Activated T-helper 9 cell treated with anti-CD3 and anti-CD28 coated beads, Interleukin-2, amount 50 U/mL, for 16 hours (primary cell): ENCODE results near the gene AKAP6.

Experiments used
- DNase-seq: peaks from one replicate; pipeline ENCODE4 v3.0.0-alpha.2; 2020; ENCODE audit warnings: low read depth

The AKAP6 gene

GRCh38 chr14:32478050-32478449, 149.0 kb downstream of the AKAP6 start:
- DNase-seq, result no peak

- DNase-seq, result no peak
Observed at GRCh38 chr14:32480337-32480736, 151.2 kb downstream of the AKAP6 start.

- no peak for DNase-seq
Observed at GRCh38 chr14:32481707-32482106, 152.6 kb downstream of the AKAP6 start.

GRCh38 chr14:32491416-32492016, 162.4 kb downstream of the AKAP6 start:
- DNase-seq, result no peak

- no peak for DNase-seq
Observed at GRCh38 chr14:32492457-32492856, 163.4 kb downstream of the AKAP6 start.

GRCh38 chr14:32494609-32495434, 165.7 kb downstream of the AKAP6 start:
- no peak for DNase-seq

GRCh38 chr14:32495435-32495734, 166.3 kb downstream of the AKAP6 start:
- no peak for DNase-seq

- DNase-seq, result no peak
Observed at GRCh38 chr14:32497248-32497647, 168.2 kb downstream of the AKAP6 start.

- DNase-seq, result no peak
Observed at GRCh38 chr14:32507029-32507984, 178.2 kb downstream of the AKAP6 start.

GRCh38 chr14:32508281-32508680, 179.2 kb downstream of the AKAP6 start:
- DNase-seq, result no peak

- DNase-seq, result no peak
Observed at GRCh38 chr14:32509632-32510187, 180.6 kb downstream of the AKAP6 start.

- no peak for DNase-seq
Observed at GRCh38 chr14:32510815-32511214, 181.7 kb downstream of the AKAP6 start.

GRCh38 chr14:32512348-32512747, 183.2 kb downstream of the AKAP6 start:
- DNase-seq, result no peak

GRCh38 chr14:32512813-32513212, 183.7 kb downstream of the AKAP6 start:
- DNase-seq, result no peak

- no peak for DNase-seq
Observed at GRCh38 chr14:32513571-32514009, 184.5 kb downstream of the AKAP6 start.

GRCh38 chr14:32514236-32514635, 185.1 kb downstream of the AKAP6 start:
- DNase-seq, result no peak

- no peak for DNase-seq
Observed at GRCh38 chr14:32514681-32515080, 185.6 kb downstream of the AKAP6 start.

- no peak for DNase-seq
Observed at GRCh38 chr14:32524609-32525375, 195.7 kb downstream of the AKAP6 start.

- DNase-seq, result no peak
Observed at GRCh38 chr14:32525591-32525990, 196.5 kb downstream of the AKAP6 start.

- no peak for DNase-seq
Observed at GRCh38 chr14:32530800-32531199, 201.7 kb downstream of the AKAP6 start.

GRCh38 chr14:32531942-32532515, 202.9 kb downstream of the AKAP6 start:
- DNase-seq, result no peak
